NCI-H2227 treated with DMSO at 0.1 percent for 48 hours (cell line): Measurements from ENCODE around the gene C12orf42.

Source experiments
- DNase-seq: peaks from one replicate; lab custom pipeline; 2025; lab: John Stamatoyannopoulos, UW

The C12orf42 gene

DNA sequence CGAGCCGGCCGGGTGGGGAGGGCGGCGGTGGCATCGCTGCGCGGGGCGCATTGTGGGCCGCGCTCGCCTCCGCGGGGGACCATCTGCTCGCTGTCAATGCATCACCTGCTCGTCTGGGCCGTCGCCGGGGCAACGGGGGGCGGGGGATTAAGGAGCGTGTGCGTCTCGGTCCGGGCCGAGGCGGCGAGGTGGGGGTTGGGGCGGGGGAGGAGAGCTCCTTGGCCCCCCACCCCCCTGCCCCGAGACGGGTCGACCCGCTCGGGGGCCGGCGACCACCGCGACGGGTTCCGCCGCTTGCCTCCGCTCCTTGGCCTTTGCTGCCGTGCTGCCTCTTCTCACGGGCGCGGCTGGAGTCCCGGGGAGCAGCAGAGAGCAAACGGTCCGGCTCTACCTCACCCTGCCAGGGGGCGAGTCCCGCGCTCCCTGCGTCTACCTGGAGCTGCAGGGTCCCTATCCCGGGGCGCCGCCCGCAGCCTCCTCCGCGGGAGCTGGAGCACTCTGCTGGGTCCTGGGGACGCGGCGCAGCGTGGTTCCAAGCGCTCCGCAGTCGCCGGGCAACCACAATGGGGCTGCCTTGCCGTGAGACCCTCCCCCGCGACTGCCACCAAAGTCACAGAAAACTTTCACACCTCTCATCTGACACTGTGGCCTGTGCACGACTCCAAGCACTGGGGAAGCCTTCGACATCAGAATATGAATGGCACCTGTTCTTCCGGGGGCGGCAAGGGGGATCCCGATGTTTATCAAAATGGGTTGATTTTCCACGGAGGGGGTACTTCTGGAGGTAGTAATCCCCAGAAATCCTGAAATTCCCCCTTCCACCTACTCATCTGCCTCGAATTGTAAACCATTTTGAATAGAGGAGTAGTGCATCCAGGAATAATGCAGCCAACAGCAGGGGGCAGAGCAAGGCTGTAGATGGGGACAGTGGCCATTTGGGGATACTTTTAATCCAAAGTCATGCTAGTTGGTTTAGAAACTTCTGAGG lies at the start of gene C12orf42:
TSS of gene C12orf42 (minus strand) at position 500 of the 988 bp plus-strand sequence. CDS start 17,542 bp downstream, outside the sequence.
- DNase-seq, result peak; percentile 85

GRCh38 chr12:103542078-103542477 lies 46.3 kb upstream of the C12orf42 start:
- DNase-seq, result no peak

DNA sequence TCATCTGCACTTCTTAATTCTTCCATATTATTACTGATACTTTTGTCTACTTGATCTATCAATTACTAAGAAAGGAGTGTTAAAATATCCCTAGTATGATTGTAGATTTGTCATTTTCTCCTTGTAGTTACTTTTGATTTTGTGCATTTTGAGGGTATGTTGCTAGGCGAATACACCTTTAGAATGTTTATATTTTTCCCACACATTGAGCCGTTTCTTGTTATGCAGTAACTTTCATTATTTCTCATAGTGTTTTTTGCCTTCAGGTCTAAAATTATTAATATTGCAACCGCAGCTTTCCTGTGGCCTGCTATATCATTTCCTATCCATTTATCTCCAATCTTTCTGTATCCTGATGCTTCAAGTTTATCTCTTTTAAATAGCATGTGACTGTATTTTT lies 44.6 kb upstream of the C12orf42 start:
- no peak for DNase-seq

- no peak for DNase-seq
Measured at GRCh38 chr12:103538397-103538796, 42.6 kb upstream of the C12orf42 start.

- no peak for DNase-seq
Measured at GRCh38 chr12:103530307-103531066, 34.7 kb upstream of the C12orf42 start.

DNA sequence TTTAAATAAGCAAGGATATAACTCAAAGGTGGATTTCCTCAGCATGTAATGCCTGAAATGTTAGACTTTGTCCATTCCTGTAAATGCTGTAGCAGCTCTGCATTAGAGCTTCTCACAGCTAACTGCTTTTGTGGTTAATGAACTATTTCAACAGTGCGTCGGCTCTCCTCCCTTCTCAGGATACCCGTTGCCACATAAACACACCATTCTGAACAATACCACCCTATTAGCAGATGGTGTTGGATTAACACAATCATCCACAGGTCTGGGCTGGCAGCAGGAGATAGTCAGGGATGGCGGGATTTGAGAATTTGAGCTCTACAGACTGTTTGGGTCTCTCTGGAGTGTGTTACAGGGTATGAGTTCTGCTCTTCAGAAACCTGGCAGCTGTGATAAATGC lies 33.5 kb upstream of the C12orf42 start:
- no peak for DNase-seq

DNA sequence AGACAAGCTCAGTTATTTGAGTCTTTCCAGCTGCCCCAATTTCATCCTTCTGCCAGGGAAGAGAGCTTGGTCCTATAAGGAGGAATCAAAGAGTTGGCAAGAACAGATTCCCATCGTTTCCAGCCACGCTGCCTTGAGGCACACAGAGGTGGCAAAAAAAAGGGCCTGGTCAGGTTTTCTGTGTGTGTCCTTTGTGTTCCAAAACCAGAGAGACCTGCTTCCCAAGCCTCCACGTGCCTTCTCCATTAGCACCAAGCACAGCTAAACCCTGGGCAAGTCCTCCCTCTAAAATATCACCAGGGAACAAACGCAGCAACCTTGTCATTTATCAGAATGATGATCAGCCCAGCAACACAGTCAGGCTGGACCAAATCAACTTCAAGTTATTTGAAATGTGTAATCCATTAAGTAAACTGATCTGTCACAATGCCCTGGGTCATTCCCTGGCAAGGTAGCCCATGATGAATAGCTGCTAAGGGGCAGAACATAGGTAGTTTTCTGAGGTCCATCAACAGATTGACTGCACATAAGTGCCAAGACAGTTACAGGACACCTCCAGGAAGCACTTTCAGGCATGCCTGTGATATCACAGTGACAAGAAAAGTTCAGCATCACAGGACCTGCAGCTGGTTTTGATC lies 28.6 kb upstream of the C12orf42 start:
- DNase-seq, result no peak

DNA sequence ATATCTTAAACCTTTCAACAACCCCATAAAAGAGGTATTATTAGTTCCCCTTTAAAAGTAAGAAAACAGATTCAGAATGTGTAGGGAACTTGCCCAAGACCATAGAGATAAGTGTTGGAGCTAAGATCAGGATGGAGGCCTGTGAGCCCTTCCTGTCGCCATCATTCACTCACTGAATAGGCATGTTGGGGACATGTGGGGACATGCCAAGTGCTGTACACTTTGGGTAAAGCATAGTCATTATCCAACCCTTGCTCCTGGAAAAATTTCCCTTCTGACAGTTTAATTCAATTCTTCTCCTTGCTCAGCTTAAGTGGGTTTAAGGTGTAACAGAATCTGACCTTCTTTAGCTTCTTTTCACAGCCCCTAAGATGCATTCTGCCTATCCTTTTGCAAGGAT lies 28.0 kb upstream of the C12orf42 start:
- peak; percentile 21 for DNase-seq

DNA sequence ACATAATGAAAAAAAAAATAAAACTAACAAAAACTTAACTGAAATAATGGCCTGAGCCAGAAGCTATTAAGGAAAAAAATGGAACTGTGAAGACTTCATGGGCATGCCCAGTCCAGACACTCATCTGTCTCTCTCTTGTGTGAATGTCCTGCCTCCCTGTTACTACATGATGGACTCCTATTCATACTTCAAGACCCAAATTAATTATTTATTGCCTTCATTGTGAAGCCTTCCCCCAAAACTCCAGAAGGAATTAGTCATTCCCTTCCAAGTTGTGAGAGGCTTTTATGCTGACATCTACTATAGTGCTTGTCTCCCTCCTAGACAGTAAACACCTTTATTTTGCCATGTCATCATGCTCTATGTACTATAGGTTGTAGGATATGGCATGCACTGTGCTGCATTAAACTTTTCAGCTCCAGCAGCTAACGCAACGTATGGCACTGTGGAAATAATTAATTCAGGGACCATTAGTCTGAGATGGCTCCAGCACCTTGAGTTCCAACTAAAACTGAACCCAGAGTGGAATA lies 25.0 kb upstream of the C12orf42 start:
- DNase-seq, result no peak

GRCh38 chr12:103519632-103520031 lies 23.9 kb upstream of the C12orf42 start:
- DNase-seq, result no peak

DNA sequence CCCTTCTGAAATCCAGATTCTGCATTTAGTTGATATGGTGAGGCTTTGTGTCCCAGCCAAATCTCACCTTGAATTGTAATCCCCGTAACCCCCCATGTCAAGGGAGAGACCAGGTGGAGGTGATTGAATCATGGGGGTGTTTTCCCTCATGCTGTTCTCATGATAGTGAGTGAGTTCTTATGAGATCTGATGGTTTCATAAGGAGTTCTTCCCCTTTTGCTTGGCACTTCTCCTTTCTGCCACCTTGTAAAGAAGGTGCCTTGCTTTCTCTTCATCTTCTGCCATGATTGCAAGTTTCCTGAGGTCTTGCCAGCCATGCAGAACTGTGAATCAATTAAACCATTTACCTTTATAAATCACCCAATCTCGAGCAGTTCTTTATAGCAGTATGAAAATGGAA lies 23.1 kb upstream of the C12orf42 start:
- no peak for DNase-seq

DNA sequence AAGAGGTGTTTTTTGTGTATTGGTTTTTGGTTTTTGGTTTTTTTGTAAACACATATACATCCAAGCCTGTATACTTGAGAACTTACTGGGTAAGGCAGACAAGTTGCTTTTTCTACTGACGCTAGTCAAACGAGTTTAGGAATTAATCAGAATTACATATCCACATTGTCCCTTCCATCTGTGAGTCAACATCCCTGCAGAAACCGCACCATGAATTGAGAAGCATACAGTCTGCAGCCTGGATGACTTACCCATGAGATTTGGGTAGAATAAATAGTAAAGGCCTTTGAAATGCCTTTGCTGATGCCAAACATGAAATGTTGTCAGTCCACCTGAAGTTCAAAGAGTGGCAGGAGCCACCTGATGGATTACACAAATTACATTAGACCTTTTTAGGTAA lies 21.4 kb upstream of the C12orf42 start:
- DNase-seq, result no peak

GRCh38 chr12:103515341-103515740 lies 19.6 kb upstream of the C12orf42 start:
- DNase-seq, result no peak

DNA sequence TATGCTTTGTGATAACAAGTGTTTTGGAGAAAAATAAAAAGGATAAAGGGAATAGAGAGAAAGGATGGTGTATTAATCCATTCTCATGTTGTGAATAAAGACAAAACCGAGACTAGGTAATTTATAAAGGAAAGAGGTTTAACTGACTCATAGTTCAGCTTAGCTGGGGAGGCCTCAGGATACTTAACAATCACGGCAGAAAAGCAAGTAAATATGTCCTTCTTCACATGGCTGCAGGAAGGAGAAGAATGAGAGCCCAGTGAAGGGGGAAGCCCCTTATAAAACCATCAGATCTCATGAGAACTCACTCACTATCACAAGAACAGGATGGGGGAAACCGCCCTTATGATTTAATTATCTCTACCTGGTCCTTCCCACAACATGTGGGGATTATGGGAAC lies 18.1 kb upstream of the C12orf42 start:
- no peak for DNase-seq

GRCh38 chr12:103505371-103506236 lies 9.8 kb upstream of the C12orf42 start:
- no peak for DNase-seq

DNA sequence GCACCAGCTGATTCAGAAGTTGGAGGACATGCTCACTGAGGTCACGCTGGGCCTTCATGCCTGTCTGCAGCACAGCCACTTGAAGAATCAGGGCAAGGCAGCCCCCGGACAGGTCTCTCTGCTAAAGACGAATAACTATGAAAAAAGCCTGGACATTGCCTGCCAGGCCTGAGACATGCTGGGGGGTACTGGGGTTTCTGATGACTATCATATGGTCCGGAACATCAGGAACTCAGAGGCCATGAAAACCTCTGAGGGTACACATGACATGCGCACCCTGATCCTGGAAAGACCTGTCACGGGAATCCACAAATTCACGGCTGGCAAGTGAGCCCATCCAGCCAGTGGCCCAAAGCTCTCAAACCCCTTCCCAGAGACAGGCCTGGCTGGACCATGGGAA lies 8.8 kb upstream of the C12orf42 start:
- no peak for DNase-seq

DNA sequence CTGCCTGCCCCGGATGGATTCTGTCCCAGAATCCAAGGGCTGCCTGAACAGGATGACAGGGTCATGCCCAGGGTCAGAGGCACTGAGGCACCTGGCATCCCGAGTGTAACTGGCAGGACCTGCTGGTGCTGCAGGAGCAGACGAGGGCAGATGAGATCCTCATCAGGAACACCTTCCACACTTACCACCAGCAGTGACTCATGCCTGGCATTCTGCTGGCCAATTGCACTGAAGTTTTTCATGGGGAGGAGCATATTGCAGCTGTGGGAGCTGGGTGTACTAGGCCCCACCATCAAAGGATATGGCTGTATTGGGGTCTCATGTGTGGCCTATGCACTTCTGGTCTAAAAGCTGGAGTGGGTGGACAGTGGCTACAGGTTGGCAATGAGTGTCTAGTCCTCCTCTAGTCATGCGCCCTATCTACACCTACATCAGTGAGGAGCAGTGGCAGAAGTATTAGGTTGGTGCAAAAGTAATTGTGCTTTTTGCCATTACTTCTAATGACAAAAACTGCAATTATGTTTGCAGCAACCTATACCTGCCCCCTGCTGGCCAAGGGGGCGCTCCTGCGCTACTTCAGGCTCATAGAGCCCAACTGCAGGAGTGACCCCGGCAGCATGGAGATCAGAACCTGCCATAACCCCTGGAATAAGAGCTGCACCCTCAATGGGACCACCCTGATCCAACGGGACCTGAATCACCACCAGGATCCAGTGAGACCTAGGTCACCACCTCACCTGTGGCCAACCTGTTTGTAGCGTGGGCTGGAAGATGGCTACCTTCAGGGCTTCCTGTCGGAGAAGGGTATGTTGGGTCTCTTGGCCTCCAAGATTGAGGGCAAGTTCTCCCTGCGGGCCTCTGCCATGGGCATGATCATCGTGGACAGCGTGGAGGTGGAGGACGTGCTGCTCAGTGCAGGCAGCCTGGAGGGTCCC lies 8.0 kb upstream of the C12orf42 start:
- DNase-seq, result no peak

DNA sequence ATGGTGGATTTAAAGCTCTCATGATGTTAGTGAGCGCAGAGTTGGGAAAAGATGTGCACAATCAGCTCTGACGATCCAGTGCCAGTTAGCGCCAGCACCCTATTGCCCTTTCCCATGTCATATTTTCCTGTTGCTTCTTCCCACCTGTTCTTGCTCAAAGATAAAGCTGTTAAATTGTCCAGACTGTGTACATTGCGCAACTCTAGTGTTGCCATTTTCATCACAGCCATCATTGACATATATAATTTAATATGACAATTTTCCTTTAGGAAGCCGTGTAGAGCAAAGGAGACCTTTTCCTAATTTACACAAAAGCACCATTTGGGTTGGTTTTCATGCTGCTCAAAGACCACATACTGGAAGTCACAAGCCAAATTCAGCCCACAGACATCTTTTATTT lies 5.7 kb upstream of the C12orf42 start:
- DNase-seq, result no peak

DNA sequence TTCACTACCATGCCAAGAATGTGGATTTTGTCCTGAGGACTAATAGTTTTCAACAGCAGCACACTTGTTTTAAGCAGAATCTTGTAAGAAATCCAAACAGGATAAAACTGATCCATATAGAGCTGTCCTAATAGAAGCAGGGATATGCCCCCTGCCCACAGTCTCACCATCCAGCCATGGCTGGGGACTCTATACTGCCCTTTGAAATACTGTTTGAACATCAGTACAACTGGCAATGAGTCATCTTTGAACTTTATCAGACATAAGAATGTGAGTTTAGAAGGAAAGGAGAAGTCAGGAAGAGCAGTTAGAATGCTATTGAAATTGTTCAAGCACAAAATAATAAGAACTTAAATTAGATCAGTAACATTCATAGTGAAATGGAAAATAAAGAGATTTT lies 3.8 kb upstream of the C12orf42 start:
- no peak for DNase-seq

GRCh38 chr12:103498990-103499389 lies 3.2 kb upstream of the C12orf42 start:
- no peak for DNase-seq
